Coronary artery (tissue), 2 donors: ENCODE measurements around the gene HLA-B.

Experiments
- DNase-seq: peaks from one replicate; pipeline ENCODE4 v3.0.0-alpha.2; 2017; ENCODE audit warnings: low spot score
- H3K27ac ChIP-seq, 2 donors: fragments of 200-600 bp; sonication (generic); one replicate each; pipeline ENCODE4 v1.5.1; 2016 to 2019
- H3K4me3 ChIP-seq: fragments of 200-600 bp; sonication (generic); 2 replicates; pipeline ENCODE4 v1.5.1; 2016; ENCODE audit warnings: mild to moderate bottlenecking, moderate library complexity
- CTCF ChIP-seq: fragments of 200-600 bp; sonication (generic); IDR thresholded peaks from one replicate; pipeline ENCODE4 v1.5.1; 2019; ENCODE audit warnings: antibody characterized with exemption

HLA-B gene

GRCh38 chr6:31366693-31367470 is 9.9 kb upstream of the HLA-B start:
- Histone ChIP-seq H3K27ac (no peak overlapping the region), H3K4me3 (peak overlapping the region; percentile 68)
- TF ChIP-seq CTCF, result peak; percentile 79
- peak; percentile 91 for DNase-seq

- H3K4me3 ChIP-seq, result no peak overlapping the region
- no peak for TF ChIP-seq CTCF
- no peak overlapping the region for H3K27ac ChIP-seq
- no peak for DNase-seq
Measured at GRCh38 chr6:31365864-31366263, 8.9 kb upstream of the HLA-B start.

- H3K4me3 ChIP-seq, result no peak overlapping the region
- no peak for DNase-seq
- no peak for TF ChIP-seq CTCF
- H3K27ac ChIP-seq, result no peak overlapping the region
Measured at GRCh38 chr6:31363811-31364210, 6.8 kb upstream of the HLA-B start.

- TF ChIP-seq CTCF, result no peak
- no peak overlapping the region for H3K27ac ChIP-seq
- no peak for DNase-seq
- no peak overlapping the region for H3K4me3 ChIP-seq
Measured at GRCh38 chr6:31362751-31363150, 5.8 kb upstream of the HLA-B start.

- no peak for DNase-seq
- H3K27ac ChIP-seq, result no peak overlapping the region
- no peak for TF ChIP-seq CTCF
- H3K4me3 ChIP-seq, result no peak overlapping the region
Measured at GRCh38 chr6:31359581-31359980, 2.6 kb upstream of the HLA-B start.

- no peak overlapping the region for H3K27ac ChIP-seq
- DNase-seq, result no peak
- peak overlapping the region; percentile 83 for H3K4me3 ChIP-seq
- TF ChIP-seq CTCF, result no peak
Measured at GRCh38 chr6:31358302-31358701, 1.3 kb upstream of the HLA-B start.

GRCh38 chr6:31357886-31358285 is 907 bp upstream of the HLA-B start:
- TF ChIP-seq CTCF, result no peak
- DNase-seq, result no peak
- H3K4me3 ChIP-seq, result peak overlapping the region; percentile 83
- H3K27ac ChIP-seq, result no peak overlapping the region
